ENCODE measurements around the gene UNC5CL.

The UNC5CL gene

GRCh38 chr6:41062056-41062455, 23.0 kb upstream of the UNC5CL start:
- DNase-seq = no peak

- no peak for DNase-seq
Observed at GRCh38 chr6:41061196-41061726, 22.2 kb upstream of the UNC5CL start.

GRCh38 chr6:41059556-41059955, 20.5 kb upstream of the UNC5CL start:
- no peak for DNase-seq

GRCh38 chr6:41058783-41059181, 19.8 kb upstream of the UNC5CL start:
- DNase-seq = no peak

GRCh38 chr6:41056768-41057490, 17.9 kb upstream of the UNC5CL start:
- no peak for DNase-seq

GRCh38 chr6:41055149-41055548, 16.1 kb upstream of the UNC5CL start:
- no peak for DNase-seq

GRCh38 chr6:41054511-41054910, 15.5 kb upstream of the UNC5CL start:
- DNase-seq = no peak

- no peak for DNase-seq
Observed at GRCh38 chr6:41053041-41053440, 14.0 kb upstream of the UNC5CL start, which contains the start of gene APOBEC2. TSS of gene APOBEC2 (plus strand) at chr6:41053202. CDS start at chr6:41053348, 146 bp downstream.

- DNase-seq = no peak
Observed at GRCh38 chr6:41051873-41052272, 12.9 kb upstream of the UNC5CL start.

GRCh38 chr6:41050536-41050935, 11.5 kb upstream of the UNC5CL start:
- no peak for DNase-seq

- DNase-seq = no peak
Observed at GRCh38 chr6:41049955-41050354, 10.9 kb upstream of the UNC5CL start.

- DNase-seq = no peak
Observed at GRCh38 chr6:41049521-41049920, 10.5 kb upstream of the UNC5CL start.

- DNase-seq = no peak
Observed at GRCh38 chr6:41047745-41048732, 9.0 kb upstream of the UNC5CL start.

- no peak for DNase-seq
Observed at GRCh38 chr6:41047306-41047705, 8.3 kb upstream of the UNC5CL start.

- DNase-seq = no peak
Observed at GRCh38 chr6:41046084-41046483, 7.1 kb upstream of the UNC5CL start.

- DNase-seq = no peak
Observed at GRCh38 chr6:41045664-41046063, 6.6 kb upstream of the UNC5CL start.

- DNase-seq = no peak
Observed at GRCh38 chr6:41043151-41043550, 4.1 kb upstream of the UNC5CL start.

GRCh38 chr6:41042226-41043055, 3.4 kb upstream of the UNC5CL start, which contains the start of gene TSPO2:
TSS of gene TSPO2 (plus strand) at chr6:41042467. CDS start at chr6:41042986, 519 bp downstream.
- DNase-seq = no peak

GRCh38 chr6:41040940-41041536, 2.0 kb upstream of the UNC5CL start:
- no peak for DNase-seq

GRCh38 chr6:41040101-41040939, 1.3 kb upstream of the UNC5CL start:
- no peak for DNase-seq

- no peak for DNase-seq
Observed at GRCh38 chr6:41038205-41038604, 816 bp downstream of the UNC5CL start.
